Left lobe of liver (tissue), 2 donors: ENCODE measurements around the gene USP17L17. TPM values are rescaled to one million over a fixed set of nuclear protein-coding genes. Genes with fewer than 3 reads are reported as not detected.
"Not testable (repeated sequence)": the region's sequence is repeated elsewhere in the genome, so short reads cannot be mapped to it uniquely, and the experiment has no call there.

ENCODE experiments used
- ATAC-seq: fragments of 200-7000 bp; cut with Tn5 transposase; one replicate; pipeline ENCODE4 v1.9.1; 2020; ENCODE audit warnings: mild to moderate bottlenecking, moderate library complexity
- DNase-seq: peaks from one replicate; pipeline ENCODE4 v3.0.0-alpha.2; 2020; ENCODE audit warnings: low spot score
- total RNA-seq: library from RNA; stranded (reverse); gene quantifications from one replicate; pipeline ENCODE4 v1.2.1, GENCODE V29; 2021
- donor health status: DM: no; HTN: no; CAD: no; lungs with moderate emphysema.
- donor health status: DM: no; HTN: yes; CAD: no.

Gene USP17L17, protein sequence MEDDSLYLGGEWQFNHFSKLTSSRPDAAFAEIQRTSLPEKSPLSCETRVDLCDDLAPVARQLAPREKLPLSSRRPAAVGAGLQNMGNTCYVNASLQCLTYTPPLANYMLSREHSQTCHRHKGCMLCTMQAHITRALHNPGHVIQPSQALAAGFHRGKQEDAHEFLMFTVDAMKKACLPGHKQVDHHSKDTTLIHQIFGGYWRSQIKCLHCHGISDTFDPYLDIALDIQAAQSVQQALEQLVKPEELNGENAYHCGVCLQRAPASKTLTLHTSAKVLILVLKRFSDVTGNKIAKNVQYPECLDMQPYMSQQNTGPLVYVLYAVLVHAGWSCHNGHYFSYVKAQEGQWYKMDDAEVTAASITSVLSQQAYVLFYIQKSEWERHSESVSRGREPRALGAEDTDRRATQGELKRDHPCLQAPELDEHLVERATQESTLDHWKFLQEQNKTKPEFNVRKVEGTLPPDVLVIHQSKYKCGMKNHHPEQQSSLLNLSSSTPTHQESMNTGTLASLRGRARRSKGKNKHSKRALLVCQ
- not detected for total RNA-seq

DNA sequence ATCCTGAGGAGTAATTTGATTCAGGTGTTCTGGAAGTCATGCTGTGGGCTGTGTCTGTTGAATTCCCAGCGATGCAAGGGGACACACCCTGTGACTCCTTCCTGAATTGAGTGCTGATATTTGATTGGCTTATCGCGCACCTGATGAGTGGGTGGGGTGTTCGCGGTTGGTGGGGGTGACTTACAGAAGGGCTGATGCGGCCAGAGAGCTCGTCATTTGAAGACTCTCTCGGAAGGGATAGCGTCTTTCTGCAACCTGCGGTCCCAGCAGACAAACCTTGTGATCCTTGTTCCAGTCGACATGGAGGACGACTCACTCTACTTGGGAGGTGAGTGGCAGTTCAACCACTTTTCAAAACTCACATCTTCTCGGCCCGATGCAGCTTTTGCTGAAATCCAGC lies at the start of gene USP17L17:
Gene USP17L17 (plus strand): TSS at position 301 of the 400 bp plus-strand sequence. CDS start 0 bp downstream, at position 301.
- not testable (repeated sequence) for ATAC-seq, DNase-seq

DNA sequence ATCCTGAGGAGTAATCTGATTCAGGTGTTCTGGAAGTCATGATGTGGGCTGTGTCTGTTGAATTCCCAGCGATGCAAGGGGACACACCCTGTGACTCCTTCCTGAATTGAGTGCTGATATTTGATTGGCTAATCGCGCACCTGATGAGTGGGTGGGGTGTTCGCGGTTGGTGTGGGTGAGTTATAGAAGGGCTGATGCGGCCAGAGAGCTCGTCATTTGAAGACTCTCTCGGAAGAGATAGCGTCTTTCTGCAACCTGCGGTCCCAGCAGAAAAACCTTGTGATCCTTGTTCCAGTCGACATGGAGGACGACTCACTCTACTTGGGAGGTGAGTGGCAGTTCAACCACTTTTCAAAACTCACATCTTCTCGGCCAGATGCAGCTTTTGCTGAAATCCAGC lies 33.3 kb upstream of the USP17L17 start, which contains the start of gene USP17L10:
Gene USP17L10 (plus strand): TSS at position 301 of the 400 bp plus-strand sequence. CDS start 0 bp downstream, at position 301.
- not testable (repeated sequence) for DNase-seq, ATAC-seq

DNA sequence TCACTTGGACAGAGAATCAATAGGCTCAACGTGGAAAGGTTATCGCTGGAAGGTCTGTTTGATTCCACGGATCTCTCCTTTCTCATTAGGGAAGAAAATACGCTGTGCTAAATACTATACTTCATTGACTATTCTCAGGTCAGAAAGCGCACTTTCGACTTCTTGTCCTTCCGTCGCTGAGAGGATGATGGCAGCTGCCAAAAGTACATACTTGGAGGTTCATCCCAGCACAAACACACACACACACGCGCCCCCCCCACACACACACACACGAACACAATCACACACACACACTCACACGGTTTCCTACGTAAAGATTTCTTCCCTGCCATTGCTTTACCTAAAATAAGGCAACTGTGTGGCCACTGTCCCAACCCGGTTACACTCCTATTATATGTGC lies 29.0 kb upstream of the USP17L17 start:
- peak; percentile 6 for DNase-seq
- not testable (repeated sequence) for ATAC-seq

DNA sequence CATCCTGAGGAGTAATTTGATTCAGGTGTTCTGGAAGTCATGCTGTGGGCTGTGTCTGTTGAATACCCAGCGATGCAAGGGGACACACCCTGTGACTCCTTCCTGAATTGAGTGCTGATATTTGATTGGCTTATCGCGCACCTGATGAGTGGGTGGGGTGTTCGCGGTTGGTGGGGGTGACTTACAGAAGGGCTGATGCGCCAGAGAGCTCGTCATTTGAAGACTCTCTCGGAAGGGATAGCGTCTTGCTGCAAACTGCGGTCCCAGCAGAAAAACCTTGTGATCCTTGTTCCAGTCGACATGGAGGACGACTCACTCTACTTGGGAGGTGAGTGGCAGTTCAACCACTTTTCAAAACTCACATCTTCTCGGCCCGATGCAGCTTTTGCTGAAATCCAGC lies 28.6 kb upstream of the USP17L17 start, which contains the start of gene USP17L11:
Gene USP17L11 (plus strand): TSS at position 301 of the 400 bp plus-strand sequence. CDS start 0 bp downstream, at position 301.
- not testable (repeated sequence) for ATAC-seq

DNA sequence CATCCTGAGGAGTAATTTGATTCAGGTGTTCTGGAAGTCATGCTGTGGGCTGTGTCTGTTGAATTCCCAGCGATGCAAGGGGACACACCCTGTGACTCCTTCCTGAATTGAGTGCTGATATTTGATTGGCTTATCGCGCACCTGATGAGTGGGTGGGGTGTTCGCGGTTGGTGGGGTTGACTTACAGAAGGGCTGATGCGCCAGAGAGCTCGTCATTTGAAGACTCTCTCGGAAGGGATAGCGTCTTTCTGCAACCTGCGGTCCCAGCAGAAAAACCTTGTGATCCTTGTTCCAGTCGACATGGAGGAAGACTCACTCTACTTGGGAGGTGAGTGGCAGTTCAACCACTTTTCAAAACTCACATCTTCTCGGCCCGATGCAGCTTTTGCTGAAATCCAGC lies 23.8 kb upstream of the USP17L17 start, which contains the start of gene USP17L12:
Gene USP17L12 (plus strand): TSS at position 301 of the 400 bp plus-strand sequence. CDS start 0 bp downstream, at position 301.
- DNase-seq, ATAC-seq: not testable (repeated sequence)

More for the DNA sequence above, 28.6 kb upstream of the USP17L17 start, which contains the start of gene USP17L11:
- DNase-seq = not testable (repeated sequence)

DNA sequence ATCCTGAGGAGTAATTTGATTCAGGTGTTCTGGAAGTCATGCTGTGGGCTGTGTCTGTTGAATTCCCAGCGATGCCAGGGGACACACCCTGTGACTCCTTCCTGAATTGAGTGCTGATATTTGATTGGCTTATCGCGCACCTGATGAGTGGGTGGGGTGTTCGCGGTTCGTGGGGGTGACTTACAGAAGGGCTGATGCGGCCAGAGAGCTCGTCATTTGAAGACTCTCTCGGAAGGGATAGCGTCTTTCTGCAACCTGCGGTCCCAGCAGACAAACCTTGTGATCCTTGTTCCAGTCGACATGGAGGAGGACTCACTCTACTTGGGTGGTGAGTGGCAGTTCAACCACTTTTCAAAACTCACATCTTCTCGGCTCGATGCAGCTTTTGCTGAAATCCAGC lies 19.1 kb upstream of the USP17L17 start, which contains the start of gene USP17L13:
Gene USP17L13 (plus strand): TSS at position 301 of the 400 bp plus-strand sequence. CDS start 0 bp downstream, at position 301.
- ATAC-seq, DNase-seq: not testable (repeated sequence)

DNA sequence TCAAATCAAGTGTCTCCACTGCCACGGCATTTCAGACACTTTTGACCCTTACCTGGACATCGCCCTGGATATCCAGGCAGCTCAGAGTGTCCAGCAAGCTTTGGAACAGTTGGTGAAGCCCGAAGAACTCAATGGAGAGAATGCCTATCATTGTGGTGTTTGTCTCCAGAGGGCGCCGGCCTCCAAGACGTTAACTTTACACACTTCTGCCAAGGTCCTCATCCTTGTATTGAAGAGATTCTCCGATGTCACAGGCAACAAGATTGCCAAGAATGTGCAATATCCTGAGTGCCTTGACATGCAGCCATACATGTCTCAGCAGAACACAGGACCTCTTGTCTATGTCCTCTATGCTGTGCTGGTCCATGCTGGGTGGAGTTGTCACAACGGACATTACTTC lies 13.4 kb upstream of the USP17L17 start:
- ATAC-seq, DNase-seq: not testable (repeated sequence)

DNA sequence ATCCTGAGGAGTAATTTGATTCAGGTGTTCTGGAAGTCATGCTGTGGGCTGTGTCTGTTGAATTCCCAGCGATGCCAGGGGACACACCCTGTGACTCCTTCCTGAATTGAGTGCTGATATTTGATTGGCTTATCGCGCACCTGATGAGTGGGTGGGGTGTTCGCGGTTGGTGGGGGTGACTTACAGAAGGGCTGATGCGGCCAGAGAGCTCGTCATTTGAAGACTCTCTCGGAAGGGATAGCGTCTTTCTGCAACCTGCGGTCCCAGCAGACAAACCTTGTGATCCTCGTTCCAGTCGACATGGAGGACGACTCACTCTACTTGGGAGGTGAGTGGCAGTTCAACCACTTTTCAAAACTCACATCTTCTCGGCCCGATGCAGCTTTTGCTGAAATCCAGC lies 9.6 kb upstream of the USP17L17 start, which contains the start of gene USP17L15:
Gene USP17L15 (plus strand): TSS at position 301 of the 400 bp plus-strand sequence. CDS start 0 bp downstream, at position 301.
- not testable (repeated sequence) for ATAC-seq, DNase-seq

DNA sequence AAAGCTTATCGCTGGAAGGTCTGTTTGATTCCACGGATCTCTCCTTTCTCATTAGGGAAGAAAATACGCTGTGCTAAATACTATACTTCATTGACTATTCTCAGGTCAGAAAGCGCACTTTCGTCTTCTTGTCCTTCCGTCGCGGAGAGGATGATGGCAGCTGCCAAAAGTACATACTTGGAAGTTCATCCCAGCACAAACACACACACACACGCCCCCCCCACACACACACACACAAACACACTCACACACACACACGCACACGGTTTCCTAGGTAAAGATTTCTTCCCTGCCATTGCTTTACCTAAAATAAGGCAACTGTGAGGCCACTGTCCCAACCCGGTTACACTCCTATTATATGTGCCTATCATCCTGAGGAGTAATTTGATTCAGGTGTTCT lies 5.2 kb upstream of the USP17L17 start:
- not testable (repeated sequence) for ATAC-seq, DNase-seq

DNA sequence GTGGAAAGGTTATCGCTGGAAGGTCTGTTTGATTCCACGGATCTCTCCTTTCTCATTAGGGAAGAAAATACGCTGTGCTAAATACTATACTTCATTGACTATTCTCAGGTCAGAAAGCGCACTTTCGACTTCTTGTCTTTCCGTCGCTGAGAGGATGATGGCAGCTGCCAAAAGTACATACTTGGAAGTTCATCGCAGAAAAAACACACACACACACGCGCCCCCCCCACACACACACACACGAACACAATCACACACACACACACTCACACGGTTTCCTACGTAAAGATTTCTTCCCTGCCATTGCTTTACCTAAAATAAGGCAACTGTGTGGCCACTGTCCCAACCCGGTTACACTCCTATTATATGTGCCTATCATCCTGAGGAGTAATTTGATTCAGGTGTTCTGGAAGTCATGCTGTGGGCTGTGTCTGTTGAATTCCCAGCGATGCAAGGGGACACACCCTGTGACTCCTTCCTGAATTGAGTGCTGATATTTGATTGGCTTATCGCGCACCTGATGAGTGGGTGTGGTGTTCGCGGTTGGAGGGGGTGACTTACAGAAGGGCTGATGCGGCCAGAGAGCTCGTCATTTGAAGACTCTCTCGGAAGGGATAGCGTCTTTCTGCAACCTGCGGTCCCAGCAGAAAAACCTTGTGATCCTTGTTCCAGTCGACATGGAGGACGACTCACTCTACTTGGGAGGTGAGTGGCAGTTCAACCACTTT lies 4.4 kb downstream of the USP17L17 start, which contains the start of gene USP17L18:
Gene USP17L18 (plus strand): TSS at position 678 of the 728 bp plus-strand sequence. CDS start 0 bp downstream, at position 678.
- peak; percentile 47 for DNase-seq

DNA sequence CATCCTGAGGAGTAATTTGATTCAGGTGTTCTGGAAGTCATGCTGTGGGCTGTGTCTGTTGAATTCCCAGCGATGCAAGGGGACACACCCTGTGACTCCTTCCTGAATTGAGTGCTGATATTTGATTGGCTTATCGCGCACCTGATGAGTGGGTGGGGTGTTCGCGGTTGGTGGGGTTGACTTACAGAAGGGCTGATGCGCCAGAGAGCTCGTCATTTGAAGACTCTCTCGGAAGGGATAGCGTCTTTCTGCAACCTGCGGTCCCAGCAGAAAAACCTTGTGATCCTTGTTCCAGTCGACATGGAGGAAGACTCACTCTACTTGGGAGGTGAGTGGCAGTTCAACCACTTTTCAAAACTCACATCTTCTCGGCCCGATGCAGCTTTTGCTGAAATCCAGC lies 9.4 kb downstream of the USP17L17 start, which contains the start of gene USP17L19:
Gene USP17L19 (plus strand): TSS at position 301 of the 400 bp plus-strand sequence. CDS start 0 bp downstream, at position 301.
- not testable (repeated sequence) for ATAC-seq, DNase-seq

More for the DNA sequence above, 4.4 kb downstream of the USP17L17 start, which contains the start of gene USP17L18:
- ATAC-seq = not testable (repeated sequence)

DNA sequence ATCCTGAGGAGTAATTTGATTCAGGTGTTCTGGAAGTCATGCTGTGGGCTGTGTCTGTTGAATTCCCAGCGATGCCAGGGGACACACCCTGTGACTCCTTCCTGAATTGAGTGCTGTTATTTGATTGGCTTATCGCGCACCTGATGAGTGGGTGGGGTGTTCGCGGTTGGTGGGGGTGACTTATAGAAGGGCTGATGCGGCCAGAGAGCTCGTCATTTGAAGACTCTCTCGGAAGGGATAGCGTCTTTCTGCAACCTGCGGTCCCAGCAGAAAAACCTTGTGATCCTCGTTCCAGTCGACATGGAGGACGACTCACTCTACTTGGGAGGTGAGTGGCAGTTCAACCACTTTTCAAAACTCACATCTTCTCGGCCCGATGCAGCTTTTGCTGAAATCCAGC lies 14.1 kb downstream of the USP17L17 start, which contains the start of gene USP17L20:
Gene USP17L20 (plus strand): TSS at position 301 of the 400 bp plus-strand sequence. CDS start 0 bp downstream, at position 301.
- ATAC-seq, DNase-seq: not testable (repeated sequence)

DNA sequence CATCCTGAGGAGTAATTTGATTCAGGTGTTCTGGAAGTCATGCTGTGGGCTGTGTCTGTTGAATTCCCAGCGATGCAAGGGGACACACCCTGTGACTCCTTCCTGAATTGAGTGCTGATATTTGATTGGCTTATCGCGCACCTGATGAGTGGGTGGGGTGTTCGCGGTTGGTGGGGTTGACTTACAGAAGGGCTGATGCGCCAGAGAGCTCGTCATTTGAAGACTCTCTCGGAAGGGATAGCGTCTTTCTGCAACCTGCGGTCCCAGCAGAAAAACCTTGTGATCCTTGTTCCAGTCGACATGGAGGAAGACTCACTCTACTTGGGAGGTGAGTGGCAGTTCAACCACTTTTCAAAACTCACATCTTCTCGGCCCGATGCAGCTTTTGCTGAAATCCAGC lies 18.9 kb downstream of the USP17L17 start, which contains the start of gene USP17L21:
Gene USP17L21 (plus strand): TSS at position 301 of the 400 bp plus-strand sequence. CDS start 0 bp downstream, at position 301.
- not testable (repeated sequence) for ATAC-seq, DNase-seq

DNA sequence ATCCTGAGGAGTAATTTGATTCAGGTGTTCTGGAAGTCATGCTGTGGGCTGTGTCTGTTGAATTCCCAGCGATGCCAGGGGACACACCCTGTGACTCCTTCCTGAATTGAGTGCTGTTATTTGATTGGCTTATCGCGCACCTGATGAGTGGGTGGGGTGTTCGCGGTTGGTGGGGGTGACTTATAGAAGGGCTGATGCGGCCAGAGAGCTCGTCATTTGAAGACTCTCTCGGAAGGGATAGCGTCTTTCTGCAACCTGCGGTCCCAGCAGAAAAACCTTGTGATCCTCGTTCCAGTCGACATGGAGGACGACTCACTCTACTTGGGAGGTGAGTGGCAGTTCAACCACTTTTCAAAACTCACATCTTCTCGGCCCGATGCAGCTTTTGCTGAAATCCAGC lies 23.6 kb downstream of the USP17L17 start, which contains the start of gene USP17L22:
Gene USP17L22 (plus strand): TSS at position 301 of the 400 bp plus-strand sequence. CDS start 0 bp downstream, at position 301.
- not testable (repeated sequence) for ATAC-seq, DNase-seq

DNA sequence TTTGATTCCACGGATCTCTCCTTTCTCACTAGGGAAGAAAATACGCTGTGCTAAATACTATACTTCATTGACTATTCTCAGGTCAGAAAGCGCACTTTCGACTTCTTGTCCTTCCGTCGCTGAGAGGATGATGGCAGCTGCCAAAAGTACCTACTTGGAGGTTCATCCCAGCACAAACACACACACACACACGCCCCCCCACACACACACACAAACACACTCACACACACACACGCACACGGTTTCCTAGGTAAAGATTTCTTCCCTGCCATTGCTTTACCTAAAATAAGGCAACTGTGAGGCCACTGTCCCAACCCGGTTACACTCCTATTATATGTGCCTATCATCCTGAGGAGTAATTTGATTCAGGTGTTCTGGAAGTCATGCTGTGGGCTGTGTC lies 28.0 kb downstream of the USP17L17 start:
- peak; percentile 71 for DNase-seq
- not testable (repeated sequence) for ATAC-seq
